SH-SY5Y (cell line): ENCODE results near the gene SMG9.

Experiments
- GATA2 ChIP-seq: IDR thresholded peaks from 2 replicates; pipeline ENCODE4 v1.6.1; 2011; ENCODE audit warnings: mild to moderate bottlenecking, low read depth, low read length
- GATA3 ChIP-seq: IDR thresholded peaks from 2 replicates; pipeline ENCODE4 v1.6.1; 2011; ENCODE audit warnings: low read depth, mild to moderate bottlenecking, low read length, moderate library complexity

DNA sequence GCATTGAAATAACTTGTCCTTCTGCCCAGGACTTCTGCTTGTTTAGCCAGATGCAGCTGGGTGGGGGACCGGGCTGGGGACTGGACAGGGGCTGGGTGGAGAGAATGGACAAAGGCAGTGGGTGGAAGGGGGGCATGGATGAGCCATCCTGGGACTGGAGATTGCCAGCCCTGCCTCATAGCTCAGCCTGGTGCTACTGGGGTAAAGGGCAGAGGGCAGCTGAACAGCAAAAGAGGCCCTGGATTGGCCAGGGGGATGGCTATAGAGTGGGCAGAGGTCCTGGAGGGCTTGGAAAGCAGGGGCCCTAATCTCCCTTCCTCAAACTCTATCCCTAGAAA lies 67.1 kb downstream of the SMG9 start:
- TF ChIP-seq GATA2 (no peak), GATA3 (no peak)
